GM15510 (cell line): ENCODE measurements around the gene ZNF432.
A peak's percentile ranks its signal among the peaks of the same experiment; 100 is the strongest.

ENCODE experiments used
- POLR2A ChIP-seq: IDR thresholded peaks from 3 replicates; pipeline ENCODE4 v1.6.1; 2011; ENCODE audit warnings: borderline replicate concordance; ENCODE audit not compliant: insufficient read length; ENCODE audit errors: extremely low read depth

Gene ZNF432

DNA sequence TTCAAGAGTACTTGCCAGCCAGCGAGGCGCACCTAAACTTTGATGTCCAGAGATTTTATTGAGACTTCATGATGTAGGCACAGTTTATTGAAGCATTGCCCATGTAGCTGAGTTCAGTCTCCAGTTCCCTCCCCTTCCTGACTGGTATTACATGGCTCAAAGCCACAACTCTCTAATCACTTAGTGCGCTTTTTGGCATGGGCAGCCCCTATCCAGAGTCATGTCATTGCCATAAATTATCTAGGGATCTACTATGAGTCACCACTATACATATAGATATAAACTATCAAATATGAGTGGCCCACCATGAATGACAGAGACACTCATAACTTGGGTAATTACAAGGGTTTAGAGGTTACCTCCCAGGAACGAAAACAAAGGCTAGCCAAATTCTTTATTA is 28.1 kb downstream of the ZNF432 start:
- TF ChIP-seq POLR2A, result no peak

DNA sequence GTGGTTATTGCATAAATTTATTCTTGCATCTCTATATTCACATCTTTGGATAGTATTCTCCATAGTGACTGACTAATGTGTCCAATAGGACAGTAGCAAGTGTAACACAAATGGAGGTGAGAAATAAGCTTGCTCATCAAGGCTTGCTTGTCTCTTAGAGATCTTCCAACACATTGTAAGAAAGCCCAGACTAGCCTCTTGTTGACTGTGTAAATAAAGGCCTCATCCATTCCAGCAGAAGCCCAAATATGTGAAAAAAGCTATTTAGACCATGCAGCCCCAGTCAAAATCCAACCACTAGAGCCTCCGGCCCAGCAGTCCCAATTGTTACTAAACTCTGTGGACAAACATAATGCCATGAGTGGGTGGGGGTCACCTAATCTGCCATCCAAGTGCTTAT is 38.0 kb downstream of the ZNF432 start:
- TF ChIP-seq POLR2A, result no peak

DNA sequence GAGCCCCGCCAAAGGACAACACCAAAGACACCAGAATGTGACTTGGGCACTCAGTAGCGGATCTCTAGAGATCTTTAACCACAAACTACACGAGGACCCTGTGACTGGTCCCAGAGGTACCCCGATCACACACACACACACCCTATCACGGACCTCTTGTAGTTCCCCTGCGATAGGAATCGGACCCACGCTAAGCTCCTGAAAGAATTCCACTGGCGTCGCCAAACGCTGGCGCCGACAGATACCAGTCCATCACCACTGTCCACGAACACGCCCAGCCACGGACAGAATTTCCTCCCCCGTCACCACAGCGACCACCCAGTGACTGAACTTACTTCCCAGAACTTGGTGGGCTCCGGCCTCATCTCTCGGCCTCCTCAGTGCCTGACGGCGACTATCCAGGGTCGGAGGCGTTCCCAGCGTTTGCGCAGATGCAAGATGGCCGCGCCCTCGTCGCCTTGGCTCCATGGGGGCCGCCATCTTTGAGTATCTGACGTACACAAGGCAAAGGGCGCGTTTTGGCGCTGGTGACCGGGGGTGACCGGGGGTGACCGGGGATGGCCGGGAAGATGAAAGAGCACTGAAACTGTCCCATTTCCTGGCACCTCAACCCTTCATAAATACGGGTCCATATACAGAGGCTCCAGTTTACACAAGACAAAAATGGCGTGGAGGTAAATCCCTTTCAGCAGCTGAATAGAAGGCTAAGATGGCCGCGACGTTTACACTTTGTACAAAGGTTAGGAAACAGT is 40.7 kb downstream of the ZNF432 start, which contains the start of gene ZNF615:
TSS of gene ZNF615 (minus strand) at position 406 of the 752 bp plus-strand sequence. CDS start 4,500 bp downstream, outside the sequence.
- TF ChIP-seq POLR2A, result peak; percentile 54

DNA sequence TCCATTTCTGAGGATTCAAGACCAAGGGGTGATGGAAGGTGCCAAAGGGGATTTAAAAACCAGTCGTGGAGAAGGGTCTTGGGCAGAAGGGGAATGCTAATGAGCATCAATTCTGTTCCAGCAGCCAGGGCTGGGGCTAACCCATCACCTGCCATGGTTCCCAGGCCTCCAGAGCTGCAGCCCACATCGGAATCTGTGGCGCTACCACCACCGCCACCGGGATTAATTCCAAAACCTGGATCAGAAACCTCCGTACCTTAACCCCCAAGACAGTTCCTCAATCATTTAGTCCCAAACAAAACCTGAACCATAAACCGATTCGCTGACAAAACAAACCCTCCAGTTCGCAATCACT is 41.2 kb downstream of the ZNF432 start:
- no peak for TF ChIP-seq POLR2A

DNA sequence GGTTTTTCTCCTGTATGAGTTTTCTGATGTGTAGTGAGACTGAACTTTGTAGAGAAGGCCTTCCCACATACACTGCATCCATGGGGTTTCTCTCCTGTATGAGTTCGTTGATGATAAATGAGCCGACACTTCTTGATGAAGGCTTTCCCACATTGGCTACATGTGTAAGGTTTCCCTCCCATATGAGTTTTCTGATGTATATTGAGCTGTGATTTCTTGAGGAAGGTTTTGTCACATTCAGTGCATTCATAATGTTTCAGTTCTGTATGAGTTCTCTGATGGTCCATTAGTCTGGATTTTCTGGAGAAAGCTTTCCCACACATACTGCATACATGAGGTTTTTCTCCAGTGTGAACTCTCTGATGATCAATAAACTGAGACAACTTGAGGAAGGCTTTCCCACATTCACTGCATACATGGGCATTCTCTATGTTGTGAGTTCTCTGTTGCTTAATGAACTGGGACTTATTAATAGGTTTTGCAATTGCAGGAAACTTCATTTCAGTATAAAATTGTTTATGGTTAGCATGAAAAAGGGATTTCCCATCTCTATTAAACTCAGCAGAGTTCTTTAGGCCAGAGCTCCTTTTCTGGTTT is 54.5 kb downstream of the ZNF432 start:
- no peak for TF ChIP-seq POLR2A

DNA sequence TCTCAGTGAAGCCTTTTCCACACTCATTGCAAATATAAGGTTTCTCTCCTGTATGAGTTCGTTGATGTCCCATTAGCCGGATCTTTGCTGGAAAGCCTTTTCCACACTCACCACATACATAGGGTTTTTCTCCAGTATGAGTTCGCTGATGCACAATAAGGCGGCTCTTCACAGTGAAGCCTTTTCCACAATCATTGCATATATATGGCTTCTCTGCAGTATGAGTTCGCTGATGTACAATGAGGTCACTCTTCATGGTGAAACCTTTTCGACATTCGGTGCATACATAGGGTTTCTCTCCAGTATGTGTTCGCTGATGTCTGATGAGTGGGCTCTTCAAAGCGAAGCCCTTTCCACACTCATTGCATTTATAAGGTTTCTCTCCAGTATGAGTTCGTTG is 55.2 kb downstream of the ZNF432 start:
- no peak for TF ChIP-seq POLR2A

DNA sequence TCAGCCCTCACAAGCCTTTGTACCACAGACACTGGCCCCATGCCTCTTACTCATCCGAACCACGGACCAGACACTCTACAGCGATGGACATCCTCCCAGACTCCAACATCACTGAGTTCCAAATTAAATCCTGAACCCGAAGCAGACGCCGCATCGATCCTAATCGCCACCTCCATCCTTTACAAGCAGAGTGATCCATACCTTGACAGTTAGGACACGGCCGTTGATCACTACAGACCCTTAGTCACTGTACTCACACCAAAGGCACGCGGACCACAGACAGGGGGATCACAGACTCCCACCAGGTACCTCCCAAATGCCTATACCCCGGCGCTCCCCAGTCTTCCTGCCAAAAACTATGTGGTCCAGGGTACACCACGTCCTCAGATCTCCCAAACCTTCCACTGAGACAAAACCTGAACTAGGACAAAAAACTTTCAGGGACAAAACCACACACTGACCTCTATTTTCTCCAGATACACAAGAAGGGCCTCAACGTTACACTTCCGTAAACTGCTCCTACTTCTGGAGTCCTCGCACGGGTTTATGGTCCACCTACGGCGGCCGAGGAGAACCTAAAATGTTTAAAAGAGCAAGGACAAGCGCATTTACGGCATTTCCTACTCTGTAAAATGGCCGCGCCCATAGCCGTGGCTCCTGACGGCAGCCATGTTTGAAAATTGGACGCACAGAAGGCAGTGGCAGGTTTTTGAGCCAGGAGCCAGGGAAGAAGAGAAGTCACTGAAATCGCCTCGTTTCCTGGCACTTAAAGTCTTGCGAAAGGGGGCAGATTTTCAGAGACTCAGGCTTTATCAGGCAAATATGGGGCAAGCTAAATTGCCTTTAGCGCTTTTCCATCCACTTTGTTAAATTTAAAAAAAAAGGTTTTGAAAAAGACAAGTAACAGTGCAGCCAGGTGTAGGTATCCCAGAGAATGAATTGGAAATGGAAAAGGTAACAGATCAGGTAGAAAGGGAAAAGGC is 62.0 kb downstream of the ZNF432 start, which contains the start of gene ZNF350:
TSS of gene ZNF350 (minus strand) at position 532 of the 983 bp plus-strand sequence. CDS start 12,480 bp downstream, outside the sequence.
- peak; percentile 37 for TF ChIP-seq POLR2A

DNA sequence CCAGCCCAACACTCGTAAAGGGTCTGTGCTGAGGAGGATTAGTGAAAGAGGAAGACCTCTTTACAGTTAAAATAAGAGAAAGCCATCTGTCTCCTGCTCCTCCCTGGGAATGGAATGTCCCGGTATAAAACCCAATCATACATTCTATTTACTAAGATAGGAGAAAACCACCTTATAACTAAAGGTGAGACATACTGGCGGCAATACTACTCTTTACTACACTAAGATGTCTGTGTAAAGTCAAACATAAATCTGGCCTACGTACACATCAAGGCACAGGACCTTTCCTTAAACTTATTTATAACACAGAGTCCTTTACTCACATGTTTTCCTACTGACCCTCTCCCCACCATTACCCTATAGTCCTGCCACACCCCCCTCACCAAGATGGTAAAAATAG is 65.3 kb downstream of the ZNF432 start:
- no peak for TF ChIP-seq POLR2A
